ENCODE results near the gene TRAPPC2.

The TRAPPC2 gene

GRCh38 chrX:13734278-13735172 is at the start of gene TRAPPC2, which contains the start of gene OFD1:
Gene TRAPPC2 (minus strand): TSS chrX:13734620. CDS start chrX:13719963, 14,657 bp downstream.
Gene OFD1 (plus strand): TSS chrX:13734748. CDS start chrX:13735072, 324 bp downstream.
- peak; percentile 22 for DNase-seq

GRCh38 chrX:13780868-13781427 is 46.5 kb upstream of the TRAPPC2 start:
- no peak for DNase-seq

- DNase-seq, result no peak
Observed at GRCh38 chrX:13778916-13779315, 44.5 kb upstream of the TRAPPC2 start.

- no peak for DNase-seq
Observed at GRCh38 chrX:13776387-13776786, 42.0 kb upstream of the TRAPPC2 start.

- DNase-seq, result no peak
Observed at GRCh38 chrX:13775837-13776236, 41.4 kb upstream of the TRAPPC2 start.

GRCh38 chrX:13774696-13775095 is 40.3 kb upstream of the TRAPPC2 start:
- no peak for DNase-seq

- no peak for DNase-seq
Observed at GRCh38 chrX:13770013-13770535, 35.7 kb upstream of the TRAPPC2 start.

- DNase-seq, result no peak
Observed at GRCh38 chrX:13768939-13769338, 34.5 kb upstream of the TRAPPC2 start.

GRCh38 chrX:13764765-13765164 is 30.3 kb upstream of the TRAPPC2 start:
- no peak for DNase-seq

- DNase-seq, result no peak
Observed at GRCh38 chrX:13764281-13764680, 29.9 kb upstream of the TRAPPC2 start.

GRCh38 chrX:13763489-13763888 is 29.1 kb upstream of the TRAPPC2 start:
- DNase-seq, result no peak

- DNase-seq, result no peak
Observed at GRCh38 chrX:13761606-13762414, 27.4 kb upstream of the TRAPPC2 start.

GRCh38 chrX:13760426-13760825 is 26.0 kb upstream of the TRAPPC2 start:
- no peak for DNase-seq

GRCh38 chrX:13759152-13759718 is 24.8 kb upstream of the TRAPPC2 start:
- no peak for DNase-seq

- DNase-seq, result no peak
Observed at GRCh38 chrX:13756381-13756780, 22.0 kb upstream of the TRAPPC2 start.

- DNase-seq, result no peak
Observed at GRCh38 chrX:13755254-13755653, 20.8 kb upstream of the TRAPPC2 start.

- DNase-seq, result no peak
Observed at GRCh38 chrX:13754765-13755164, 20.3 kb upstream of the TRAPPC2 start.

- DNase-seq, result no peak
Observed at GRCh38 chrX:13752646-13753045, 18.2 kb upstream of the TRAPPC2 start.

- no peak for DNase-seq
Observed at GRCh38 chrX:13752141-13752540, 17.7 kb upstream of the TRAPPC2 start.

GRCh38 chrX:13750812-13751211 is 16.4 kb upstream of the TRAPPC2 start:
- DNase-seq, result no peak

- no peak for DNase-seq
Observed at GRCh38 chrX:13750204-13750603, 15.8 kb upstream of the TRAPPC2 start.

- DNase-seq, result no peak
Observed at GRCh38 chrX:13748486-13748885, 14.1 kb upstream of the TRAPPC2 start.

GRCh38 chrX:13747836-13748235 is 13.4 kb upstream of the TRAPPC2 start:
- no peak for DNase-seq
